Keratinocyte (primary cell): Measurements from ENCODE around the gene SYT11. TPM values are rescaled to one million over a fixed set of nuclear protein-coding genes. Genes with fewer than 3 reads are reported as not detected.

ENCODE experiments used
- DNase-seq: peaks from one replicate; pipeline ENCODE4 v3.0.0-alpha.2; 2011; ENCODE audit warnings: low read depth, missing footprints, low spot score
- FAIRE-seq: peaks from 2 replicates; lab custom pipeline; 2011; peaks lifted over from hg19 to GRCh38; lab: Jason Lieb, UNC
- H2AFZ ChIP-seq: 2 replicates; pipeline ENCODE4 v1.6.0; 2012; ENCODE audit warnings: low read length, control low read depth, inconsistent platforms; ENCODE audit not compliant: control insufficient read depth
- H3K27ac ChIP-seq: 2 replicates; pipeline ENCODE4 v1.5.1; 2011; ENCODE audit warnings: low read length; ENCODE audit not compliant: control insufficient read depth, insufficient read depth
- H3K27me3 ChIP-seq: 3 replicates; pipeline ENCODE4 v1.6.0; 2011; ENCODE audit warnings: low read length; ENCODE audit not compliant: control insufficient read depth, insufficient read depth; ENCODE audit errors: extremely low read depth
- H3K36me3 ChIP-seq, 2 experiments: 2 replicates in 1 of 2; 3 replicates in 1 of 2; pipeline ENCODE4 v1.5.1; 2011; ENCODE audit warnings: low read length in 2 of 2, mild to moderate bottlenecking in 1 of 2; ENCODE audit not compliant: control insufficient read depth in 2 of 2, insufficient read depth in 2 of 2; ENCODE audit errors: extremely low read depth in 1 of 2
- H3K4me1 ChIP-seq: 3 replicates; pipeline ENCODE4 v1.5.1; 2011; ENCODE audit warnings: low read length; ENCODE audit not compliant: control insufficient read depth, insufficient read depth; ENCODE audit errors: extremely low read depth
- H3K4me2 ChIP-seq: 3 replicates; pipeline ENCODE4 v1.6.0; 2011; ENCODE audit warnings: low read depth, low read length; ENCODE audit not compliant: control insufficient read depth, insufficient read depth; ENCODE audit errors: extremely low read depth
- H3K4me3 ChIP-seq, 3 experiments: fragments of 200-600 bp in 1 of 3; sonication (generic) in 1 of 3; 2 replicates in 2 of 3; 3 replicates in 1 of 3; pipeline ENCODE4 v1.5.1; 2011 to 2016; ENCODE audit warnings: low read length in 3 of 3, mild to moderate bottlenecking in 3 of 3, control low read depth in 2 of 3, inconsistent platforms in 1 of 3, low read depth in 1 of 3, mixed read lengths in 1 of 3, mixed run types in 1 of 3, moderate library complexity in 1 of 3; ENCODE audit not compliant: control insufficient read depth in 2 of 3, insufficient read depth in 2 of 3; ENCODE audit errors: extremely low read depth in 1 of 3
- H3K79me2 ChIP-seq: 2 replicates; pipeline ENCODE4 v1.6.0; 2012; ENCODE audit warnings: low read length; ENCODE audit not compliant: control insufficient read depth, insufficient read depth
- H3K9ac ChIP-seq: 3 replicates; pipeline ENCODE4 v1.6.0; 2011; ENCODE audit warnings: low read length; ENCODE audit not compliant: control insufficient read depth, insufficient read depth; ENCODE audit errors: extremely low read depth
- H3K9me1 ChIP-seq: 3 replicates; pipeline ENCODE4 v1.6.0; 2011; ENCODE audit warnings: low read length; ENCODE audit not compliant: control insufficient read depth, insufficient read depth; ENCODE audit errors: extremely low read depth
- H3K9me3 ChIP-seq: 2 replicates; pipeline ENCODE4 v1.5.1; 2012; ENCODE audit warnings: low read depth, low read length; ENCODE audit not compliant: control insufficient read depth
- H4K20me1 ChIP-seq: 3 replicates; pipeline ENCODE4 v1.6.0; 2011; ENCODE audit warnings: low read length; ENCODE audit not compliant: control insufficient read depth, insufficient read depth; ENCODE audit errors: extremely low read depth
- EZH2 ChIP-seq: IDR thresholded peaks from one replicate; pipeline ENCODE4 v1.6.1; 2012; ENCODE audit warnings: inconsistent platforms, mild to moderate bottlenecking, low read length, moderate library complexity
- dilution Hi-C: fragments of 300-500 bp; cut with MboI; formaldehyde crosslinking; loops from one replicate; pipeline ENCODE4 v1.7.0; 2020; ENCODE audit warnings: low sequenced_read_pairs; ENCODE audit not compliant: extremely low pct_ligation_motif_present
- polyA plus RNA-seq, 5 experiments: library from polyadenylated mRNA; depleted of rRNA in 3 of 5; stranded (reverse) in 3 of 5; stranded (forward) in 1 of 5; unstranded in 1 of 5; fragments of >200 nt; gene quantifications; 1 replicate in 1 of 5; 2 replicates in 3 of 5; 3 replicates in 1 of 5; pipeline versions ENCODE4 v1.2.1 to v1.2.3, GENCODE V29; 2011 to 2012; ENCODE audit warnings: missing spikeins in 2 of 5, low read depth in 1 of 5, low replicate concordance in 1 of 5
- TF ChIP-seq, protein P1 (sequence below), 3 experiments: IDR thresholded peaks in 1 of 3; conservative IDR thresholded peaks in 1 of 3; optimal IDR thresholded peaks in 1 of 3; 2 replicates in 2 of 3; 3 replicates in 1 of 3; pipeline versions ENCODE3 to v1.5.1; 2011; ENCODE audit warnings: low read length in 3 of 3, mild to moderate bottlenecking in 3 of 3, moderate library complexity in 2 of 3, control low read depth in 1 of 3, inconsistent platforms in 1 of 3; ENCODE audit not compliant: insufficient read depth in 2 of 3; ENCODE audit errors: extremely low read depth in 1 of 3

Gene SYT11
- polyA plus RNA-seq, 1 donor (not counting 4 experiments of a cell fraction or from before 2014, with no cell fraction given): 0.08 TPM

GRCh38 chr1:155918660-155919059 lies 59.3 kb downstream of the SYT11 start:
- Histone ChIP-seq H3K9me3 (no peaks in the 10 kb centered on the region), H3K9me1 (no peaks in the 10 kb centered on the region), H3K9ac (no peak overlapping the region), H2AFZ (no peak overlapping the region), H3K4me3 (no peak overlapping the region), H4K20me1 (no peaks in the 10 kb centered on the region), H3K36me3 (peaks cover 35 to 49% of the 10 kb centered on the region in 2 experiments), H3K27me3 (no peaks in the 10 kb centered on the region), H3K27ac (no peak overlapping the region), H3K4me2 (no peak overlapping the region), H3K4me1 (no peaks in the 10 kb centered on the region), H3K79me2 (peaks cover 16% of the 10 kb centered on the region)
- FAIRE-seq (no peak), DNase-seq (no peak)
- dilution Hi-C loops: no loop called here
- TF ChIP-seq, protein P1, sequence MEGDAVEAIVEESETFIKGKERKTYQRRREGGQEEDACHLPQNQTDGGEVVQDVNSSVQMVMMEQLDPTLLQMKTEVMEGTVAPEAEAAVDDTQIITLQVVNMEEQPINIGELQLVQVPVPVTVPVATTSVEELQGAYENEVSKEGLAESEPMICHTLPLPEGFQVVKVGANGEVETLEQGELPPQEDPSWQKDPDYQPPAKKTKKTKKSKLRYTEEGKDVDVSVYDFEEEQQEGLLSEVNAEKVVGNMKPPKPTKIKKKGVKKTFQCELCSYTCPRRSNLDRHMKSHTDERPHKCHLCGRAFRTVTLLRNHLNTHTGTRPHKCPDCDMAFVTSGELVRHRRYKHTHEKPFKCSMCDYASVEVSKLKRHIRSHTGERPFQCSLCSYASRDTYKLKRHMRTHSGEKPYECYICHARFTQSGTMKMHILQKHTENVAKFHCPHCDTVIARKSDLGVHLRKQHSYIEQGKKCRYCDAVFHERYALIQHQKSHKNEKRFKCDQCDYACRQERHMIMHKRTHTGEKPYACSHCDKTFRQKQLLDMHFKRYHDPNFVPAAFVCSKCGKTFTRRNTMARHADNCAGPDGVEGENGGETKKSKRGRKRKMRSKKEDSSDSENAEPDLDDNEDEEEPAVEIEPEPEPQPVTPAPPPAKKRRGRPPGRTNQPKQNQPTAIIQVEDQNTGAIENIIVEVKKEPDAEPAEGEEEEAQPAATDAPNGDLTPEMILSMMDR (optimal IDR thresholded peaks at IDR 0.05 in 1 of 3, IDR thresholded peaks at IDR 0.05 in 1 of 3, conservative IDR thresholded peaks at IDR 0.05 in 1 of 3; ENCODE audit: extremely low read depth in 1 of 3, insufficient read depth in 2 of 3, low read length in 3 of 3): no peak
- TF ChIP-seq EZH2: no peak

GRCh38 chr1:155919801-155920200 lies 60.4 kb downstream of the SYT11 start:
- Histone ChIP-seq H3K9ac (no peak overlapping the region), H4K20me1 (no peaks in the 10 kb centered on the region), H3K4me1 (no peaks in the 10 kb centered on the region), H3K4me3 (no peak overlapping the region), H3K79me2 (peaks cover 17% of the 10 kb centered on the region), H3K9me3 (no peaks in the 10 kb centered on the region), H2AFZ (no peak overlapping the region), H3K27ac (no peak overlapping the region), H3K27me3 (no peaks in the 10 kb centered on the region), H3K9me1 (no peaks in the 10 kb centered on the region), H3K36me3 (peaks cover 32 to 42% of the 10 kb centered on the region in 2 experiments), H3K4me2 (no peak overlapping the region)
- DNase-seq (no peak), FAIRE-seq (no peak)
- TF ChIP-seq, protein P1 (optimal IDR thresholded peaks at IDR 0.05 in 1 of 3, IDR thresholded peaks at IDR 0.05 in 1 of 3, conservative IDR thresholded peaks at IDR 0.05 in 1 of 3; ENCODE audit: extremely low read depth in 1 of 3, insufficient read depth in 2 of 3, low read length in 3 of 3): no peak
- no peak for TF ChIP-seq EZH2
- dilution Hi-C loops: no loop called here
